Measurements from ENCODE around the gene CELA1.

The CELA1 gene

GRCh38 chr12:51391283-51392123 is 45.0 kb upstream of the CELA1 start, which contains the start of gene GALNT6:
TSS of gene GALNT6 (minus strand) at chr12:51391406. CDS start at chr12:51379781, 11,625 bp downstream.
- Histone ChIP-seq H4K20me1 (ENCODE audit: insufficient read depth) (no peaks in the 10 kb centered on the region), H3K9ac (peak within 1 kb of the TSS; percentile 50; the same call in 1 of the 2 replicates), H3K79me2 (ENCODE audit: insufficient read depth, low read depth) (no peaks in the 10 kb centered on the region), H3K36me3 (ENCODE audit: insufficient read depth) (no peaks in the 10 kb centered on the region), H3K27me3 (ENCODE audit: insufficient read depth, low read depth) (peaks cover 3% of the 10 kb centered on the region; the same call in 1 of the 2 replicates), H3K4me1 (ENCODE audit: low read depth, poor library complexity, severe bottlenecking) (peaks cover 21% of the 10 kb centered on the region), H2AFZ (ENCODE audit: low read depth) (peak within 1 kb of the TSS; percentile 99), H3K4me2 (peak within 1 kb of the TSS; percentile 100), H3K27ac (no peak within 1 kb of the TSS), H3K4me3 (IDR thresholded peaks at IDR 0.05; ENCODE audit: insufficient read depth, low read depth, low read length) (no peak within 1 kb of the TSS)
- TF ChIP-seq CTCF (conservative IDR thresholded peaks at IDR 0.05; ENCODE audit: low read depth, low read length), result no peak

GRCh38 chr12:51390891-51391282 is 44.4 kb upstream of the CELA1 start:
- no peak for TF ChIP-seq CTCF (conservative IDR thresholded peaks at IDR 0.05; ENCODE audit: low read depth, low read length)
- H3K4me3 ChIP-seq (IDR thresholded peaks at IDR 0.05; ENCODE audit: insufficient read depth, low read depth, low read length), result no peak overlapping the region
- H2AFZ ChIP-seq (ENCODE audit: low read depth), result peak overlapping the region; percentile 99
- H3K4me1 ChIP-seq (ENCODE audit: low read depth, poor library complexity, severe bottlenecking), result peaks cover 23% of the 10 kb centered on the region
- H3K36me3 ChIP-seq (ENCODE audit: insufficient read depth), result no peaks in the 10 kb centered on the region
- peak overlapping the region; percentile 100 for H3K4me2 ChIP-seq
- H3K79me2 ChIP-seq (ENCODE audit: insufficient read depth, low read depth), result no peaks in the 10 kb centered on the region
- H3K27me3 ChIP-seq (ENCODE audit: insufficient read depth, low read depth), result peaks cover 3% of the 10 kb centered on the region; the same call in 1 of the 2 replicates
- H3K9ac ChIP-seq, result peak overlapping the region; percentile 50; the same call in 1 of the 2 replicates
- H3K27ac ChIP-seq, result no peak overlapping the region
- no peaks in the 10 kb centered on the region for H4K20me1 ChIP-seq (ENCODE audit: insufficient read depth)

- no peak overlapping the region for H3K27ac ChIP-seq
These were observed 44.0 kb upstream of the CELA1 start for GRCh38 chr12:51390457-51390856.

More at GRCh38 chr12:51390457-51390856, 44.0 kb upstream of the CELA1 start:
- peaks cover 3% of the 10 kb centered on the region; the same call in 1 of the 2 replicates for H3K27me3 ChIP-seq (ENCODE audit: insufficient read depth, low read depth)
- H4K20me1 ChIP-seq (ENCODE audit: insufficient read depth), result no peaks in the 10 kb centered on the region
- no peaks in the 10 kb centered on the region for H3K36me3 ChIP-seq (ENCODE audit: insufficient read depth)
- peaks cover 23% of the 10 kb centered on the region for H3K4me1 ChIP-seq (ENCODE audit: low read depth, poor library complexity, severe bottlenecking)
- H3K9ac ChIP-seq, result no peak overlapping the region
- no peaks in the 10 kb centered on the region for H3K79me2 ChIP-seq (ENCODE audit: insufficient read depth, low read depth)
- H3K4me2 ChIP-seq, result no peak overlapping the region; the same call in 1 of the 2 replicates
- H3K4me3 ChIP-seq (IDR thresholded peaks at IDR 0.05; ENCODE audit: insufficient read depth, low read depth, low read length), result no peak overlapping the region
- no peak overlapping the region; the same call in 1 of the 2 replicates for H2AFZ ChIP-seq (ENCODE audit: low read depth)
- no peak for TF ChIP-seq CTCF (conservative IDR thresholded peaks at IDR 0.05; ENCODE audit: low read depth, low read length)

Data from KMS-11 (cell line).